GM18505 (cell line): ENCODE results near the gene ELFN2.
"Not testable (repeated sequence)": the region's sequence is repeated elsewhere in the genome, so short reads cannot be mapped to it uniquely, and the experiment has no call there.

Source experiments
- ATAC-seq: cut with Tn5 transposase; IDR thresholded peaks from one replicate; pipeline ENCODE4 v1.9.1; 2021; ENCODE audit not compliant: unreplicated experiment
- POLR2A ChIP-seq: IDR thresholded peaks from 4 replicates; pipeline ENCODE4 v1.6.1; 2011; ENCODE audit warnings: borderline replicate concordance; ENCODE audit not compliant: insufficient read depth, insufficient read length; ENCODE audit errors: extremely low read depth

The ELFN2 gene

DNA sequence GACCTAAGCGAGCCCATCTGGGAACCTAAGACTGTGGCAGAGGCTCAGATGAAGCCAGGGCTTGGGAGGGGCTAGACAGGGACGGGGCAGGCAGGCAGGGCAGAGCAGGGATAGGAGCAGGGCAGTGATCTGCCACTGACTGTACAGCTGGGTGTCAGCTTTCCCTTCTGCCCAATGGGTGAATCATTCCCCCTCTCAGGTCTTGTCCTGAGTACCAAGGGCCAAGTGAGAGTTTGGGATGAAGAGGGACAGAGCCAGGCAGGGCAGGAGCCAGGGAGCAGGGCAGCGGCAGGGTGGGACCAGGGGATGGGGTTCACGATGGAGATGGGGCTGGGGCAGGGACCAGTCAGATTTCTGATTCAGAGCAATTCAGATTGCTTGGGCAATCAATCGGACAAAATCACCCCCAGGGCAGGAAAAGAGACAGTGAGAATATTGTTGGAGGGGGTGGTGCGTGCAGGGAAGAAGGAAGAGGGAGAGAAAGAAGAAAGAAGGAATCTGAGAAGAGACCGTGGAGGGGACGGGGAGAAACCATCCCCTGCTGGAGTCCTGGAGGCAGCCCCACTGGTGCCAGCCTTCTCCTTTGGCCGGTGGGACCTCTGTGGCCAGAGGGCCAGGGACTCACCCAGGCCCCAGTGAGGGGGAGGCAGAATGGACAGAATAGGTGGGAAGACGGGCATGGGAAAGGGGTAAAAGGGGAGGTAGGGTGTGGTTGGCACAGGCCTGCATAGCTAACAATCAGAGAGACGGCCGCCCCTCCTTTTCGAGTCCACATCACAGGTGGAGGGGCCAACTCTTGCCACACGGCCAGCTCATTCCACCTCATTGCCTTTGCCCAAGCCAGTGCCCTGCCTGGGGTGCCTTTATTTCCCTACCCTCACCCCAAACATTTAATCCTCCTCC, 97.8 kb downstream of the ELFN2 start:
- TF ChIP-seq POLR2A = no peak
- ATAC-seq = no peak

DNA sequence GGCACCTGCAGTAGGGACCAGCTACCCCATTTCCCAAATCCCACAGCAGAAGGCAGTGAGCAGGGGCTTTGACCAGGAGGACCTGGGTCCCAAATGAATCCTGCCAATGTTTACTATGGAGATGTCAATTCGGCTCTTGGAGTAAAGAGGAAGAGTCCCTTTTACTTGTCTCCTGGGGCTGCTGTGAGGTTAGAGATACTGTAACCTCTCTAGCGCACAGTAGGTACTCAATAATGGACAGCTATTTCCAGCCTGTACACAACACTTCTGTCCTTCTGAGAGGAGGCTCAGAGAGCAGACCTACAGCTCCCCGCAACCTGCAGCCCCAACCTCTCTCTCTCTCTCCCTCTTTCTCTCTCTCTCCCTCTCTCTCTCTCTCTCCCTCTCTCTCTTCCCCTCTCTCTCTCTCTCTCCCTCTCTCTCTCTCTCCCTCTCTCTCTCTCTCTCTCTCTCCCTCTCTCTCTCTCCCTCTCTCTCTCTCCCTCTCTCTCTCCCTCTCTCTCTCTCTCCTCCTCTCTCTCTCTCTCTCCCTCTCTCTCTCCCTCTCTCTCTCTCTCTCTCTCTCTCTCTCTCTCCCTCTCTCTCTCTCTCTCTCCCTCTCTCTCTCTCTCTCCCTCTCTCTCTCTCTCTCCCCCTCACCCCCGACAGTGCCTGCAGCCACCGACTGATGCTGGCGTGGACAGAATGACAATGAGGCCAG, 98.6 kb downstream of the ELFN2 start:
- not testable (repeated sequence) for ATAC-seq

- ATAC-seq = no peak
- no peak for TF ChIP-seq POLR2A
Measured at GRCh38 chr22:37328017-37328416, 99.3 kb downstream of the ELFN2 start.

DNA sequence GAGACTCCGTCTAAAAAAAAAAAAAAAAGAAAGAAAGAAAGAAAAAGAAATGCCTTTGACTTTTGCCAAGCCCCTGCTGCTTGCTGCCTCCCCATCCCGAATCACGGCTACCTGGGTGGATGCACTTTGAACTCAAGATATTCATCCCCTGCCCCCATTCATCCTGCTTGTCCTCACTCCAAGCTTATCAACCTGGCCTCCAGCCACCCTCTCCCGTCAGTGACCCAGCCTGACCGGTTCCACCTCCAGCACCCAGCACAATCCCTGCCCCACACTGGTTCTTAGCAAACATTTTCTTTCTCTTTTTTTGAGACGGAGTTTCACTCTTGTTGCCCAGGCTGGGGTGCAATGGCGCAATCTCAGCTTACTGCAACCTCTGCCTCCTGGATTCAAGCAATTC, 100.6 kb downstream of the ELFN2 start:
- ATAC-seq = no peak
- no peak for TF ChIP-seq POLR2A

DNA sequence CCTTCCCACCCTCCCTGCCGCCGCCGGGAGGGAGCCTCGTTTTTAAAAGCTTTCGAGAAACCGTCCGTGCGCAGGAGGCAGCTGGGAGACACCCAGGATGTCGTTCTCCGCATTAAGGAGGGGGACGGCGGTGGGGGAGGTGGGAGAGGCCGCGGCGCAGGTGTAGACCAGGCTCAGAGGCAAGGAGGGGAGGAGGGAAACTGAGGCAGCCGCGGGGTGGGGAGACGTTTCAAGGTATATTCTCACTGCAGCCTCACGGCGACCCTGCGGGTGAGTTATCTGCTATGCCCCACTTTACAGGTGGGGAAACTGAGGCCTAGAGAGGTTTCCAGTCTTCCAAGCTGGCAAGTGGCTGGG, 102.3 kb downstream of the ELFN2 start:
- no peak for TF ChIP-seq POLR2A
- ATAC-seq = no peak

DNA sequence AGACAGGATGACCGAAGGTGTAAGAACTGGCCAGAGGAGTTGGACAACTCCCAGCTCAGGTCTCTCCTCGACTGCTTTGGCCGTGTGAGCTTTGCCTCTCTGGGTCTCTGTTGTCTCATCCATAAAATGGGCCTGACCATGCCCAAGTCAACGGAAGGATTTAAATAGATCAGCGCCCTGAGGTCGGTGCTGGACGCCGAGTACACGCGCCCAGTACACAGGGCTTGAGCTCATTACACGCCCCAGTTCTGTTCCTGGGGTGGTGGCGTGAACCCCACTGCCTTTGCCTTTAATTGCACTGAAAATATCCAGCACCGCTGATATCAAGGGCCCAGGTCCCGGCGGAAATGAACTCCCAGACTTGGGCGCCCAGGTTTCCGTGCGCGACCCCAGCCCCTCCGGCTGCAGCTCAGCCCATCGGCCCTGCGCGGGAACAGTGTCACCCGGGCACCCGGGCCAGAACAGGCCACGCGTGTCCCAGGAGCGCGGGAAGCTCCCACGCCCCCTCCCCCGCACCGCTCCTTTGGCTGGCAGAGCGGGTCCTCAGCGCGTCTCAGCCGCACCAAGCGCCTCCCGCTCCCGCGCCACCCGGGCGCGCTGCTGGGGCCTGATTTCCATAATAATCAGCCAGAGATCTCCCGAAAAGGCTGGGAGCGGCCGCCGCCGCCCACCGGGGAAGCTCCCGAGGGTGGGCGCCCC, 102.8 kb downstream of the ELFN2 start:
- no peak for TF ChIP-seq POLR2A
- no peak for ATAC-seq

DNA sequence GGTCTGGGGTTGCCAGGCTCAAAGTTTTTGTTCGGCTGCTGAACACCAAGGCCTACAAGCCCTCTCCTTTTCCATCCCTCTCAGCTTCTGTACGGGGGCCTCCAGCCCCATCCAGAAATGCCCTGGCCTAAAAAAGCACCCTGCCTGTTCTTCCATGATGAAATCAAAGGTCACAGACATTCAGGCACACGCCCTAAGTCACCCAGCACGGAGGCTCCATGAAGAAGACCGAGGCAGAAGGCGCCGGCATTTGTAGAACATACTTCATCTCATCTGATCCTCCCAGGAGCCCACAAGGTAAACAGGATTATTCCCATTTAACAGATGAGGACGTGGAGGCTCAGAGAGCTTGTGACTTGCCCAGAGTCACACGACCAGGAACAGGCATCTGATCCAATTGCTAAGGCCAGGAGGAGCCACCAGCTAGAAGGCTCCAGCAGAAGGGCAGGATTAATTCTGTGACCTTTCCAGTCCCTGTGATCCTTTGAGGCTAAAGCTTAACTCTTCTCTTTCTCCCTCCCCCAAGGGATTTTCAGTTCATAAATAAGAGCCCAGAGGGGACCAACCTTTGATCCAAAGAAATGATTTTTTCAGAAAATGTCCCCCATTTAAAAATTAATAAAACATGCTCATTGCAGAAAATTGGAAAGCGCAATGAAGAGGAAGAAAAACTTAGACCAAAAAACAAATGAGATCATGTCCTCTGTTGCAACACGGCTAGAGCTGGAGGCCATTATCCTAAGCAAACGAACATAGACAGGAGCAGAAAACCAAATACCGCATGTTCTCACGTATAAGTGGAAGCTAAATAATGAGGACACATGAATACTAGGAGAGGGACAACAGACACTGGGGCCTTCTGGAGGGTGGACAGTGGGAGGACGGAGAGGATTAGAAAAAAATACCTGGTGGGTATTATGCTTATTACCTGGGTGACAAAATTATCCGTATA, 106.3 kb downstream of the ELFN2 start:
- TF ChIP-seq POLR2A = no peak
- no peak for ATAC-seq

DNA sequence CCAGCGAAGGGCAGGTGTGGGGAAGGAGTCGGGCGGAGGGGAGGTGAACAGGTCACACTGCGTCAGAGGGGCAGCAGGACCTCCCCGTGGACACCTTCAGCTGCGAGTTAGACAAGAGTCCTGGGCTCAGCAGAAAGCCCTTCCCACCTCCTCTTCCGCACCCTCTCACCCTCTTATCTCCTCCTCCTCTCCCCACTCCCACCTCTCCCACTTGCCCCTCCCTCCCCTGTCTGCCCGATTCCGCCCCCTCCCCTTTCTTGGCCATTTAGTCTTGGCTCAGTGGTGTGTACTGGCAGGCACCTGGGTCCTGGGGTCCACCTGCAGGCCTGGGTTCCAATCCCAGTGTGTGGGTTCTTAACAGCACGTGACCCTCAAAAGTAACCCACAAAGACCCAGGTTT, 107.8 kb downstream of the ELFN2 start:
- no peak for ATAC-seq
- TF ChIP-seq POLR2A = no peak

DNA sequence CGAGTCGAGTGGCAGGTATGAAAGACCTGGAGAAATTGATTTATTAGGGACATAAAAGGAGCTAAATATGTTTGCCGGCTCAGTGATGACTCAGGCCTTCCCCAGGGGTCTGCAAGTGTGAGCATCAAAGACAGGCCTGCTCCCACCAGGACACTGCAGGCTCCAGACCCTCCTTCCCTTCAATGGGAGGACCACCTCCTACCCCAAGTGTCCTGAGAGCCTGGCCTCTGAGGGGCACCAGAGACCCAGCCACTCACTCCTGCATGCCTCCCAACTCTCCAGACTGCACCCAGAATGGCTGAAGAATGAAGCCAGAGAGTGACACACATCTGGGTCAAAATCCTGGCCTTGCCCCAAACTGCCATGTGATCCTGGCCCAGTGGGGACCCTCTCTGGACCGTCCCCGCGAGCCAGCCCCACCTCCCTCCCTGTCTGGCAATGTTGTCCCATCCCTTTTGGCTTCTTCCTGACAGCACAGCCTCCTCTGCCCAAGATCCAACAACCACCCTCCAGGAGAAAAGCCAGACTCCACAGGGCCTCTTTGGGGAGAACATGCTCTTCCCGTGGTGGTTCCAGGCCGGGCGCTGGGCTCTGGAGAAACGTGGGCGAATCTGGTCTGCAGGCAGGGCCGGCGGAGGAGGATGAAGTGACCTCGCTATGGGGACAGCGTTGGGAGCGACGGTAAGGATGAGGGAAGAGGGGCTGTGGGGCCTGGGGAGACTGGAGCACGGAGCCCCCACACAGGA, 108.7 kb downstream of the ELFN2 start:
- ATAC-seq = no peak
- no peak for TF ChIP-seq POLR2A
